NCI-H2029 treated with DMSO at 0.1 percent for 48 hours (cell line): Measurements from ENCODE around the gene LIG1.

Experiments used
- DNase-seq: peaks from one replicate; lab custom pipeline; 2025; lab: John Stamatoyannopoulos, UW

Gene LIG1

DNA sequence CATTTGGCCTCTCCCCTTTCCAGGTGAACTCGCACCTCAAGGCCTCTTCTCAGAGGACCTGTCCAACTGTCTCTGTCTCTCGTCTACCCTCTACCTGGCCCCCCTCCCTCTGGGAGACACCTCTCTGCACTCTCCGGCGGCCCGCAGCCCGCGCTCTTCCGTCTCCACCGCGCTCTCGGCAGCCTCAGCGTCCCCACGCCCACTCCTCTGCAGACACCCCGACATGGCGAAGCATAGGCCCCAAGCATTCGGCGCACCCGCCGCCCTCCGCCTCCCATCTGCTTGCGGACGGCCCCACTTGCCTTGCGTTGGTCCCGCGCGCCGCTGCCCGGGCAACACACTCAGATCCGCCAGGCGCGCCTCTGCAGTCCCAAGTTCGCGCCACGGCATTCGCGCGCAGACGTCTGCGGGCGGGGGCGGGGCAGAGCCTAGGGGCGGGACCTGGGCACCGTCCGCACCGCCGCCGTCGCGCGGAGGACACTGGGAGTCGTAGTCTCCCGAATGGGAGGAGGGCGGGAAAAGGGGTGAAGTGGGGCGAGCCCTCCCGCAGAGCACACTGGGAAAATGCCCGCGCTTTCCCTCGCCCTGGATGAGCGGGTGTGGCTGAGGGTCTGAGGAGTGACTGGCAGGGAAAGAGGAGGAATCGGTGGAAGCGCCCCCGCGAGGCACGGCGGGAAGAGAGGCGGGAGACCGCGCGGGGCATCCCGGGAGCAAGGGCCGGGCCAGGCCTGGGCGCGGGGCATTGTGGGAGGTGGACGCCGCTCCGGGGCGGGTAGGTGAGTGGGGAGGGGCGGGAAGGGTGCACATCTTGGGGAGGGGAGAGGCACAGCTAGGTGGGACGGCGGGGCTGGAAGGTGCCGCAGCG is at the start of gene LIG1, which contains the start of gene ZSWIM9:
Gene LIG1 (minus strand): TSS at position 406 of the 865 bp plus-strand sequence. CDS start 4,778 bp downstream, outside the sequence.
Gene ZSWIM9 (plus strand): TSS at position 742 of the 865 bp plus-strand sequence. CDS start 1,123 bp downstream, outside the sequence.
- peak; percentile 80 for DNase-seq

DNA sequence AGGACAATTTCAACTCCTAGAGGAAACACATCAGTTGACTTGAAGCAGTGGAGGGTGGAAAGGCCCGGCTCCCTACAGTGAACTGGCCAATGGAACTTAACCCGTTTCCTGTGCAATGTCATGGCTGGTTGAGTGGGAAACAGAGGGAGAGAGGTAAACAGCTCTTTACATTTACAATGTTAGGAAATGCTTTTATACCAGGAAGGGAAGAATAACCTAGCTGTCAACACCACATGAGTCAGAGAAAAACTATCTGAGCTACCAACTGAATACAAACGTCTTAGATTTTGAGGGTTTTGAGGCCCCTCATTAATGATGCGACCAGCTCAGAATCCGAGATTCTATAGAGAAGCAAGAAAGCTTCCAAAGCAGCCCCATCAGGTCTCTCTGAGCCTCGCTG is 48.9 kb upstream of the LIG1 start:
- no peak for DNase-seq

DNA sequence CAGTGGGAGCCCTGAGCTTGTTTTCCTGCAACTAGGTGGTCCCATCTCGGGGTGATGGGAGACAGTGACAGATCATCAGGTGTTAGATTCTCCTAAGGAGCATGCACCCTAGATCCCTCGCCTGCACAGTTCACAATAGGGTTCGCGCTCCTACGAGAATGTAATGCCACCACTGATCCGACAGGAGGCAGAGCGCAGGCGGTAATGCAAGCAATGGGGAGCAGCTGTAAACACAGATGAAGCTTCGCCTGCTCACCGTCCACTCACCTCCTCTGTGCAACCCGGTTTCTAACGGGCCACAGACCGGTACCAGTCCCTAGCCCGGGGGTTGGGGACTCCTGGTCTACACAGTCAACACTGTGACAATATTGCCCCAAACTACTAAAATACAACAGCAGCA is 46.8 kb upstream of the LIG1 start:
- DNase-seq, result no peak

DNA sequence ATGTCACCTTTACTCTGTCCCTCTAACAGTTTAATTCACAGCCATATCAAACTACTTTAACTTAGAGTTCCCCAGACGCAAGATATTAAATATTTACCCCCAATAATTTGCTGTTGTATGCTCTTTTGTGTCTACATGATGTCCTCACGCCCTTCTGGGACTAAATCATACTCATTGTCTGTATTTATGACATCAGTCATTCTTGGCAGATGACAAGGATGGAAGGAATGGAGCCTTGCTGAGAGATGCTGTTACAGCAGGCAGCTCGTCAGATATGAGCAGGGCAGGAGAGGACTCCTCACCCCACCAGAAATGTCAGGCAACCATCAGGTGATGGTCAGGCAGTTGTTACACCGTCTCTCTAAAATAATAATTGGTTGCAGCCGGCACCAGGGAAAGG is 43.8 kb upstream of the LIG1 start:
- DNase-seq, result no peak

DNA sequence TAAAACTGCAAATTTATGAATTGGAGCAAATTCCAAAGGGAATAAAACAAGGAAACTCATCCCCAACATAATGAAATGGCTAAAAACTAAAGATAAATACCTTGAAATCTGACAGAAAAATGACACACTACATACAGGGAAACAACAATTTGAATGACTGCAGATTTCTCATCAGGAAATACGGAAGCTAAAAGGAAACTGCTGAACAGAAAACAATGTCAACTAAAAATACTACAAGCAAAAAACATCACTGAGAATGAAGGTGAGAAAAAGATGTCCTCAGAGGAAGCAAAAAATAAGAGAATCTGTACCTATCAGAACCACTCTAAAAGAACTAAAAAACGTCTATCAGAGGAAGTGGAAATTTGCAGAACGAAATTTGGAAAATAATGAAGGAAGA is 39.9 kb upstream of the LIG1 start:
- DNase-seq, result no peak

DNA sequence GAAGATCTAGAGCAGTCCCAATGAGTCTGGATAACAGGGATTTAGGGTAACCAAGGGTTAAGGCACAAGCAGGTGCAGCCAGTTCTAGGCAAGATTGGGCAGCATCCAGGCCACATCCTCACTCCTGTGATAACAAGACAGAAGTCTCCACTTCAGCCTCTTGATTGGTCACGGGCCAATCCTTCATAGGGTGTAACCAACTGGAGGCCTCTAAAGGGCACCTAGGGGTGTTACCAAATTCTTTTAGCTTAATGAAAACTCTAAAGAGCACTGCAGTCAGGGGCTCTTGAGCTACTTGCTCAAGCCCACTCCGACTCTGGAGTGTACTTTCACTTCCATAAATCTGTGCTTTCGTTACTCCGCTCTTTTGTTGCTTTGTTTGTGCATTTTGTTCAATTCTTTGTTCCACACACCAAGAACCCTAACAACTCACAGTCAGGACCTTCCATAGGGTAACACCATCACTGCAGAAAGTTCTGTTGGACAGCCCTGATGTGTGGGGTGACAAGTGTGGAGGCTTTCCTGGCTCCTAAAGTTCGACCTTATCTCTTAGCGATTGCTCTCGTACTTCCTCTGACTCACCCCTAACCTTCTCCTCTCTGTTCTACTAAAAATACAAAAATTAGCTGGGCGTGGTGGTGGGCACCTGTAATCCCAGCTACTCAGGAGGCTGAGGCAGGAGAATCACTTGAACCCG is 36.4 kb upstream of the LIG1 start:
- DNase-seq, result no peak

DNA sequence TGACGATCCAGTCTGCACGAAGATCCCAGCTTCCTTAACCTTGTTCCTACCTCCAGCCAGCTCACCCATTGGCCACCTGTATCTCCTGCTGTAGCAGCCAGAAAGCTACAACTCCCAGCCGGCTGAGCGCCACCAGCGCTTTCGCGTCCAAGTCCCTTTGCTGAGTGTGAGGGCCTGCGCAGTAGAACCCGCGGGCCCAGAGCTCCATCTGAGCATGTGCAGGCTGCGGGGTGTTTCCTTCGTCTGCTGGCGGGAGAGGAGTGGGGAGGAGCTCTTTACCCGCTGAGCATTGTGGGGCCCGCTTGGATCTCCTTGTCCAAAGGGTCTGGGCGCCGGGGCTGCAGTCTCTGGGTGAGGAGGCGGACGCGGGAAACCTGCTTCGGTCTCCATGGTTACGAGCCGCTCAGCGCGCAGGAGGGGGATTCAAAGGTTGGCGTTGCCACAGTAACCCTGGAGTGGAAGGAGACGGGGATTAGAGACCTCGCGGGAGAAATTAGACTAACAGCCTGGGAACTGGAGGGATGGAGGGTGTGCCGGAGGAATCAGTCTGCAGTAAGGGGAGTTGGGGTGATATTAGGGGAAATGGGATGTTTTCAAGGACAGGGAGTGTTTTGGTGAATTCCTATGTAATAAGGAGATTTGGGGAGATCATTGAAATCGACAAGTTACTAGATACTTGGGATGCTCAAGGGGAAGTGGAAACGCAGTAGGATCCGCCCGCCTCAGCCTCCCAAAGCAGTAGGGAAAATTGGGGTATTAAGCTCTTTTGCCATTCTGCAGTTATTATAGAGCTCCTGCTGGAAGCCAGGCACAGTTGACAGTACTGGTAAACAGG is 33.9 kb upstream of the LIG1 start:
- peak; percentile 98 for DNase-seq

DNA sequence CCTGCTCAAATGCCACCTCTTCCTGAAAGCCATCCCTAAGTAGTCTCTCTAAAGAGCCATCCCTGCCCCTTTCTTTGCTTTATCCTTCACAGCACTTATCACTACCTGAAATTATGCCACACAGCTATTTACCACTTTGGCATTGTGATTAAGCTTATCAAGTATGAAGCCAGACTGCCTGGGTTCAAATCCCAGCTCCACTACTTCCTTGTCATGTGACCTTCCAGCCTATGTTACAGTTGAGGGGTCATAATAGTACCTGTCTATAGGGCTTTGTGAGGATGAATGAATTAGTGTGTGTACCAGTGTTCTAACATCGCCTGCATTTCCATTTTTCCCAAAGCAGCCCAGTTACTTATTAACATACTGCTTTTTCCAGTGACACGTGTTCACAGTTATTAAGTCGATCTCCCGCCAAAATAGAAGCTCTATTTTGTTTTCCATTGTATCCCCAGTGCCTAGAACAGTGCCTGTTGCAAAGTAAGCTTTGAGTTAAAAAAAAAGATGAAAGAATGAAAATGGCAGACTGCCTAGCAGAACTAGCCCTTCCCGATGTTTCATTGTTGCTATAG is 33.2 kb upstream of the LIG1 start:
- DNase-seq, result no peak

DNA sequence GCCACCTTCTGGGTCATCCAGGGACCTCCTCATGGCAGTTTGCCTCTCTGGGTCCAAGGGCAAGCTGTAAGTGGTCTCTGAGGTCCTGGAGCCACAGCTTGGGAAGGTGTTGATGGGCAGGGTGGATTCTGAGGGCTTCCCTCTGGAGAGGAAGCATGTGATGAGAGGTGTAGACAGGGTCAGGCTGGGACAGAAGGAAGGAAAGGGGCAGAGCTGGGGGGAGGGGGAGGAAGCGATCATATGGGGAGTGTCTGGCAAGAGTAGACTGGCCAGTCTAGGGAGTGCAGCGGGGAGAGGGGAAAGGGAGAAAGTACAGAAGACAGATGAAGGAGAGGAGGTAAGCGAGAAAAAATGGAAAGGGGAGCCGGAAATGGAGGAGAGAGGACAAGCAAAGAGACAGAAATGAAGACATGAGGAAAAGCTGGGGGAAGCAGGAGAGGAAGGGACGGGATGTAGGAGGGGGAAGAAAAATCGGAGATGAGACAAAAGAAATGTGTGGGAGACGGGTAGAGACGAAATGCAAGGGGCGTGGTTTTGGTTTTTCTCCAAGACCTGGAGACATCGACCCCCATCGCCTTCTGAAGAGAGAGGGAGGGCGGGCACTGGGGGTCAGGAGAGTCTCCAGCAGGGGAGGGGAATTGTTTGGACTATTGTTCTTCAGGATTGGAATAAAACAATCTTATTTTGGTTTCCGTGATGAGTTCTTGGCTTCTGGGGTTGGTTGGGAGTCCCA is 27.0 kb upstream of the LIG1 start:
- no peak for DNase-seq

DNA sequence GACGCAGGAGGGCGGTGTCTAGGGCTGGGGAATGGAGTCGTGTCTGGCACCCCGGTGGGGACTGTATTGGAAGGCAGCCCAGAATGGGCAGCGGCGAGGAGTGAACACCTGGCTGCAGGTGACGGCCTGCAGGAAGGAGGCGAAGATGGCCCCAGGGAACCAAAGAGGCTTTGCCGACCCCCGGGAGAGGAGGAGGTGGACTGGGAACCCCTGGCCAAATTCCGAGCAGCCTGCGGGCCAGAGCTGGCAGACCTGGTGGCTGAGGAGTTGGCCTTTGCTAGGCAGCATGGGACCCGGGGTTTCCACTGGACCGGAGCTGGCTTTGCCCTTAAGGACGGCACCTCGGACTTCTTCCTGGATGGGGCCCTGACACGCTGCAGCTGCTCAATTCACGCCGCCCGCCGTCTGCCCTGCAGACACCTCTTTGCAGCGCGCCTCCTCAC is 26.2 kb upstream of the LIG1 start:
- no peak for DNase-seq

DNA sequence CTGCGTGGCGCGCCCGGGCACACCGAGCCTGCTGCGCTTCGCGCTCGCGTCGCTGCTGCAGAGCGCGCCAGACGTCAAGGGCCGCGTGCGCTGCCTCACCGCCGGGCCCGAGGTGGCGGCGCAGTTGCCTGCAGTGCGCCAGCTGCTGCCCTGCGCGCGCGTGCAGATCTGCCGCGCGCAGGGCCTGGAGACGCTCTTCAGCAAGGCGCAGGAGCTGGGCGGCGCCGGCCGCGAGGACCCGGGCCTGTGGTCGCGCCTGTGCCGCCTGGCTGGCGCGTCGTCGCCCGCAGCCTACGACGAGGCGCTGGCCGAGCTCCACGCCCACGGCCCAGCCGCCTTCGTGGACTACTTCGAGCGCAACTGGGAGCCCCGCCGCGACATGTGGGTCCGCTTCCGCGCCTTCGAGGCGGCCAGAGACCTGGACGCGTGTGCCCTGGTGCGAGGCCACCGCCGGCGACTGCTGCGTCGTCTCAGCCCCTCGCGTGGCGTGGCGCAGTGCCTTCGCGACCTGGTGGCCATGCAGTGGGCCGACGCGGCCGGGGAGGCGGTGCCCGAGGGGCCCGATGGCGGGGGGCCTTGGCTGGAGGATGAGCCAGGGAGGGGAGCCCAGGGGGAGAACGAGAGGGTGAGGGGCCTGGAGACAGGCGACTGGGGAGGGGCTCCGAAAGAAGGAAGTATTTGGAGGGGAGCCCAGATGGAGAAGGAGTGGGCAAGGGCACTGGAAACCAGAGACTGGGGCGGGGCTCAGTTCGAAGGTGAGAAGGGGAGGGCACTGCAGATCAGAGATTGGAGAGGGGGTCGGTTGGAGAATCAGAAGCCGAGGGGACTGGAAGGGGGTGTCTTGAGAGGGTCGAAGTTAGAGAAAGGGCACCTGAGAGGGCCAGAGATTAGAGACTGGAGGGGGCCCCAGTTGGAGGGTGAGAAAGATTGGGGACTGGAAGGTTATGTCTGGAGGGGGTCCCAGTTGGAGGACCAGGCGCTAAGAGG is 25.0 kb upstream of the LIG1 start:
- DNase-seq, result no peak

DNA sequence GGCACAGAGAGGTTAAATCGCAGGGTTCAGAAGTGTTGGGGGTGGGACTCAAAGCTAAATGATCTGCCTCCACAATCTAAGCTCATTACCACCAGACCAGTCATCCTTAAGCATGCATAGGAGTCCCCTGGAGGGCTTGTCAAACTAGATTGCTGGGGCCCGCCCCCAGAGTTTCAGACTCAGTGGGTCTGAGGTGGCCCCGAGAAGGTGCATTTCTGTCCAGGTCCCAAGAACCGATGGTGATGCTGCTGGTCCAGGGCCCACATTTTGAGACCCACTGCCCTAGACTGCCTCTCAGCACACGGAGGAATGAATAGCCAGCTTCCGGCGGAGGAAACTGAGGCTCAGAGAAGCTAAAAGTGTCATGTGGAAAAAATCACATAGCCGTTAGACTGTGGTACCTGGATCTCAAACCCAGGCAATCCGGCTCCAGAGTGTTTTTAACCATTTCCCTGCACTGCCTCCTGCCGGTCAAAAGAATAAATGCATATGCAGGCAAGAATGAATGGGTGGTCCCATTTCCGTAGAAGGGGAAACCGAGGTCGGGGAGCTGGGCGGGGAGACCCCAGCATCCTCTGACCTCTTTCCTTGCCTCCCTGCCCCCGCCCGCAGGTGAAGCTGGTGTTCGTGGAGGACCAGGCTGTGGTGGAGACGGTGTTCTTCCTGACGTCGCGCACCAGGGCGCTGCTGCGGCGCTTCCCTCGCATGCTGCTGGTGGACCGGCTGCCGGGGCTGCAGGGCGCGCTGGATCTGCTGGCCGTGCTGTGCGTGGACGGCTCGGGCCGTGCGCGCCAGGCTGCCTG is 24.1 kb upstream of the LIG1 start:
- no peak for DNase-seq

DNA sequence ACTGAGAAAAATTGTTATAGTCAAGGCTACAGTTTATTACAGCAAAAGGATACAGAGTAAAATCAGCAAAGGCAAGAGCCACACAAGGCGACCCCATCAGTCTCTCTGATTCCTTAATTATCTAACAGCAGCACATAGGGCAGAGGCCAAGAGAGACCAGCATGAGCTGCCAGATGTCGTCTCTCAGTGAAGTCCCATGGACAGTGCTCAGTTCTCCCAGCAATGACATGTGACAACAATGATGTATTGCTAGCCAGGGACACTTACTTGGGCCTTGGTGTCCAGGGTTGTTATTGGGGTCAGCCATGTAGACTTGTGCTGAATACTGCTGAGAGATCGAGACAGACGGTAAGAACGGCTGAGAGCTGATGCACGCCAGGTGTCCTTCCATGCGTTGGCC is 22.6 kb upstream of the LIG1 start:
- DNase-seq, result no peak

DNA sequence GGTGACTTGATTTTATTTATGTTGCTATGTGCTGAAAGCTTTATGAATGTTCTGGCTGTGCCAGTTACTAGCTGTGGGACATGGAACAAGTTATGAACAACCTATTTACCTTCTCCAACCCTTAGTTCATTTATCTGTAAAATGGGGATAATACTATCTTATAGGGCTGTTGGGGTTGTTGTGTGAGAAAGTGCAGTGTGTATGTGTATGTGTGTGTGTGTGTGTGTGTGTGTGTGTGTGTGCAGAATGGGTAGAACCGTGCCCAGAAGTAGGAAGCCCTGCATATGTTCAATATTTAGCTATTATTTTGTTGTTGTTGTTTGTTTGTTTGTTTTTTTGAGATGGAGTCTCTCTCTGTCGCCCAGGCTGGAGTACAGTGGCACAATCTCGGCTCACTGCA is 20.7 kb upstream of the LIG1 start:
- no peak for DNase-seq

DNA sequence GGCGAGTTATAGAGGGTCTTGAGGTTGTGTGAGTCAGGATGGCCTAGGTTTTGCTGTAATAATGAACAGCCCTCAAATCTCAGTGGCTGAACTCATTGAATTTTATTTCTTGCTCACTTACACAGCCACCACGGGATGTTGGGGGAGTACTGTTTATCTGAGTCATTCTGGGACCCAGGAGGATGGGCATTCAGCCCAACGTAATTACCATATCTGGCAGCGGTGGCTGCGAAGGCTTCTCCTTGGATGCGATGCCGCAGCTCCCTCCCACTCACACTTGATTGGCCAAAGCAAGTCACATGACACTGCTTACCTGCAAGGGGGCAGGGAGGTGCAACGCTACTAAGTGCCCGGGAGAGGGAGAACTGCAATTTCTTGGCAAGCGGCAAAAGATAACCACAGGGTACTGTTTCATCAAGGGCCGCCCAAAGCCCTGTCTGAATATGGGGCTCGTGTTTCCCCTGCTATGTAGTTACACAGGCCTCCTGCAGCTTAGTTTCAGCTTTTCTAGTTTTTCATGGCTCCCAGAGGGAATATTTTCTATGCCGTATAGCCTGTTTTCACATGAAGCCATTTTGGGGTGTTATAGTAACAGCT is 20.2 kb upstream of the LIG1 start:
- peak; percentile 91 for DNase-seq

DNA sequence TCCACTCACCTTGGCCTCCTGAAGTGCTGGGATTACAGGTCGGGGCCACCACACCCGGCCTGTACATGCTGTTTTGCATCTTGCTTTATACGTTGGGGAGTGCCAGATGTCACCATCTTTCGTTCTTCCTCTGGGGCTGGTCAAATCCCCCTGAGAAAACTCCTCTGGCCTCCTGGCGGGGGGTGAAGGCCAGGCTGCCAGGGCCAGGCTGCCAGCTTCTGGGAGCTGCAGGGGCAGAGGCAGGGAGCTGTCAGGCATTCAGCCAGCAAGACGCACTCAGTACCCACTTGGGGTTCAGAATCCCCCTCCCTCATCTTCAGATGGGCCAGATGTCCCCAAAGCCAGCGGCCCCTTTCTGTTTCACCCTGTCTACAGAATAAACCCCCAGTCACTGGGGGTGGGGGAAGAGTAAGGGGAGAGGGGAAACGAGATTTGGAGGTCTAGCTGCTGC is 16.4 kb upstream of the LIG1 start:
- DNase-seq, result no peak

DNA sequence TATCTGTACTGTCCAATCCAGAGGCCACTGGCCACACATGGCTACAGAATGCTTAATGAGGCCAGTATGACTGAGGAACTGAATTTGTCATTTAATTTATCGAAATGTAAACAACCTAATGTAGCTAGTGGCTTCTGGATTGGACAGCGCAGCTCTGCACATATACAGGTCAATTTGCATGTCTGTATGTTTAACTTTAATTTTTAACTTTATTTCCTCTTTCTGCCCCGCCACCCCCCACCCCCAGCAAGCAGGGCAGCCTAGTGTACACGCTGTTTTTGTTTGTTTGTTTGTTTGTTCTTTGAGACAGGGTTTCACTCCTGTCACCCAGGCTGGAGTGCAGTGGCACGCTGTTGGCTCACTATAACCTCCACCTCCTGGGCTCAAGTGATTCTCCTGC is 15.9 kb upstream of the LIG1 start:
- no peak for DNase-seq

DNA sequence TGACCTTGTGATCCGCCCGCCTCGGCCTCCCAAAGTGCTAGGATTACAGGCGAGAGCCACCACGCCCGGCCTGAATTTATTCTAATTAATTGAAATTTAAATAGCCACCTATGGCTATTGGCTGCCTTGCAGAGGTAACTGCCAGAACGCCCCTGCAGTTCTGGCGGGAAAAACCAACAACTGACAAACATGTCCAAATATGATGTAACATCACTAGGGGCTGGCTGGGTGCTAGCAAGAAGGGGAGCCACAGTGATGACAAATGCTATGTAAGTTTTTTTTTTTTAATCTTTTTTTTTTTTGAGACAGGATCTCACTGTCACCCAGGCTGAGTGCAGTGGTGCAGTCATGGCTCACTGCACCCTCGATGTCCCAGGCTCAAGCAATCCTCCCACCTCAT is 13.2 kb upstream of the LIG1 start:
- DNase-seq, result no peak

DNA sequence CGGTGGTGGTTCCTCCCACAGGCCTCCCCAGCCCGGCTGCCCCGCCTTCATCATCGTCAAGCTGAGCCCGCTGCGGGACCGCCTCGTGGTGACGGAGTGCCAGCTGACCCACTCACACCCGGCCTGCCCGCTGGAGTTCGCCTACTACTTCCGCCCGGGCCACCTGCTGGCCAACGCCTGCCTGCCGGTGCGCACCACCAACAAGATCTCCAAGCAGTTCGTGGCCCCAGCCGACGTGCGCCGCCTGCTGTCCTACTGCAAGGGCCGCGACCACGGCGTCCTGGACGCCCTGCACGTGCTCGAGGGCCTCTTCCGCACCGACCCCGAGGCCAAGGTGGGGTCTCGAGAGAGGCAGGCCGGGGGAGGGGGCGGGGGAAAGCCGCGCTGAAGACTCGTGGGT is 12.3 kb upstream of the LIG1 start:
- no peak for DNase-seq
